ENCODE results near the gene RBP7.

GRCh38 chr1:9960706-9961562 lies 36.1 kb upstream of the RBP7 start:
- TF ChIP-seq CTCF (IDR thresholded peaks at IDR 0.05; ENCODE audit: low read depth, low read length, missing input control) (no peak), TAF1 (conservative IDR thresholded peaks at IDR 0.05) (no peak), RXRA (IDR thresholded peaks at IDR 0.05) (no peak), SP1 (IDR thresholded peaks at IDR 0.05) (no peak), RAD21 (IDR thresholded peaks at IDR 0.05) (no peak), YY1 (IDR thresholded peaks at IDR 0.05) (no peak), EGR1 (IDR thresholded peaks at IDR 0.05; ENCODE audit: low read depth in 2 of 2) (no peak)
- TF ChIP-seq, protein P1, sequence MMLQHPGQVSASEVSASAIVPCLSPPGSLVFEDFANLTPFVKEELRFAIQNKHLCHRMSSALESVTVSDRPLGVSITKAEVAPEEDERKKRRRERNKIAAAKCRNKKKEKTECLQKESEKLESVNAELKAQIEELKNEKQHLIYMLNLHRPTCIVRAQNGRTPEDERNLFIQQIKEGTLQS (IDR thresholded peaks at IDR 0.05), result no peak

Measured in liver (tissue), 3 donors.